GM21390 (cell line): ENCODE data around the gene MC1R.

ENCODE experiments used
- ATAC-seq: cut with Tn5 transposase; IDR thresholded peaks from one replicate; pipeline ENCODE4 v1.9.1; 2021; ENCODE audit not compliant: unreplicated experiment

Gene MC1R

GRCh38 chr16:89895482-89896250 is 23.0 kb upstream of the MC1R start:
- no peak for ATAC-seq

- ATAC-seq: no peak
Measured at GRCh38 chr16:89897204-89897603, 21.5 kb upstream of the MC1R start.

- ATAC-seq: no peak
Measured at GRCh38 chr16:89898201-89898967, 20.3 kb upstream of the MC1R start.

- no peak for ATAC-seq
Measured at GRCh38 chr16:89899879-89900481, 18.7 kb upstream of the MC1R start.

GRCh38 chr16:89900885-89901284 is 17.8 kb upstream of the MC1R start:
- ATAC-seq: no peak

GRCh38 chr16:89902980-89903379 is 15.7 kb upstream of the MC1R start:
- ATAC-seq: no peak

GRCh38 chr16:89903908-89904515 is 14.7 kb upstream of the MC1R start:
- ATAC-seq: no peak

- no peak for ATAC-seq
Measured at GRCh38 chr16:89904606-89905510, 13.8 kb upstream of the MC1R start.

GRCh38 chr16:89905511-89906139 is 13.0 kb upstream of the MC1R start:
- no peak for ATAC-seq

GRCh38 chr16:89906140-89907025 is 12.3 kb upstream of the MC1R start:
- no peak for ATAC-seq

- no peak for ATAC-seq
Measured at GRCh38 chr16:89907055-89907814, 11.4 kb upstream of the MC1R start.

GRCh38 chr16:89908236-89908635 is 10.4 kb upstream of the MC1R start:
- ATAC-seq: no peak

- peak; percentile 61 for ATAC-seq
Measured at GRCh38 chr16:89909777-89910716, 8.6 kb upstream of the MC1R start.

- ATAC-seq: no peak
Measured at GRCh38 chr16:89910717-89911354, 7.8 kb upstream of the MC1R start.

GRCh38 chr16:89911375-89911774 is 7.3 kb upstream of the MC1R start:
- no peak for ATAC-seq

GRCh38 chr16:89912143-89912542 is 6.5 kb upstream of the MC1R start:
- no peak for ATAC-seq

GRCh38 chr16:89912627-89913026 is 6.0 kb upstream of the MC1R start:
- no peak for ATAC-seq
